NCI-H345 treated with DMSO at 0.1 percent for 48 hours (cell line): ENCODE measurements around the gene MTCL3.

Source experiments
- DNase-seq: peaks from one replicate; lab custom pipeline; 2025; ENCODE audit not compliant: unreplicated experiment; lab: John Stamatoyannopoulos, UW

The MTCL3 gene

GRCh38 chr6:127471379-127472255, 47.5 kb downstream of the MTCL3 start:
- DNase-seq: no peak

- no peak for DNase-seq
Observed at GRCh38 chr6:127468936-127469335, 50.2 kb downstream of the MTCL3 start.

GRCh38 chr6:127466416-127466815, 52.7 kb downstream of the MTCL3 start:
- no peak for DNase-seq

- DNase-seq: peak; percentile 12
Observed at GRCh38 chr6:127464881-127465459, 54.2 kb downstream of the MTCL3 start.

- DNase-seq: no peak
Observed at GRCh38 chr6:127464161-127464880, 54.8 kb downstream of the MTCL3 start.

GRCh38 chr6:127463056-127463455, 56.1 kb downstream of the MTCL3 start:
- DNase-seq: no peak

- DNase-seq: no peak
Observed at GRCh38 chr6:127462376-127462775, 56.8 kb downstream of the MTCL3 start.

GRCh38 chr6:127460465-127460864, 58.7 kb downstream of the MTCL3 start:
- no peak for DNase-seq

- no peak for DNase-seq
Observed at GRCh38 chr6:127459231-127459641, 59.9 kb downstream of the MTCL3 start, which contains the start of gene KIAA0408. Gene KIAA0408 (minus strand): TSS chr6:127459389. CDS start chr6:127453981, 5,408 bp downstream.

- no peak for DNase-seq
Observed at GRCh38 chr6:127458817-127459216, 60.3 kb downstream of the MTCL3 start.

- DNase-seq: no peak
Observed at GRCh38 chr6:127458222-127458621, 60.9 kb downstream of the MTCL3 start.

GRCh38 chr6:127457456-127458064, 61.6 kb downstream of the MTCL3 start:
- no peak for DNase-seq

GRCh38 chr6:127456465-127456864, 62.7 kb downstream of the MTCL3 start:
- no peak for DNase-seq

- no peak for DNase-seq
Observed at GRCh38 chr6:127453845-127454619, 65.1 kb downstream of the MTCL3 start.

- DNase-seq: no peak
Observed at GRCh38 chr6:127452803-127453202, 66.3 kb downstream of the MTCL3 start.

- no peak for DNase-seq
Observed at GRCh38 chr6:127451388-127451787, 67.7 kb downstream of the MTCL3 start.

GRCh38 chr6:127447780-127448179, 71.4 kb downstream of the MTCL3 start:
- no peak for DNase-seq

GRCh38 chr6:127446356-127446755, 72.8 kb downstream of the MTCL3 start:
- no peak for DNase-seq

GRCh38 chr6:127441881-127442280, 77.3 kb downstream of the MTCL3 start:
- DNase-seq: no peak

GRCh38 chr6:127439718-127440117, 79.4 kb downstream of the MTCL3 start:
- DNase-seq: no peak
